Osteocyte (in vitro differentiated cells): ENCODE measurements around the gene PLCB1. TPM values are rescaled to one million over a fixed set of nuclear protein-coding genes. Genes with fewer than 3 reads are reported as not detected.

Experiments
- DNase-seq: peaks from one replicate; pipeline ENCODE4 v3.0.0; 2021; ENCODE audit warnings: mixed read lengths; ENCODE audit not compliant: unreplicated experiment; ENCODE audit errors: extremely low spot score
- H3K27ac Mint-ChIP-seq: one replicate; pipeline ENCODE4 v1.8.0; 2021; ENCODE audit warnings: mild to moderate bottlenecking, mixed read lengths; ENCODE audit not compliant: unreplicated experiment
- H3K27me3 Mint-ChIP-seq: one replicate; pipeline ENCODE4 v1.8.0; 2021; ENCODE audit warnings: mixed read lengths; ENCODE audit not compliant: unreplicated experiment
- H3K36me3 Mint-ChIP-seq: one replicate; pipeline ENCODE4 v1.8.0; 2021; ENCODE audit warnings: mixed read lengths; ENCODE audit not compliant: unreplicated experiment
- H3K4me1 Mint-ChIP-seq: one replicate; pipeline ENCODE4 v1.8.0; 2021; ENCODE audit warnings: mixed read lengths; ENCODE audit not compliant: unreplicated experiment
- H3K4me3 Mint-ChIP-seq: one replicate; pipeline ENCODE4 v1.8.0; 2021; ENCODE audit warnings: mild to moderate bottlenecking, moderate library complexity, mixed read lengths; ENCODE audit not compliant: unreplicated experiment
- H3K9me3 Mint-ChIP-seq: one replicate; pipeline ENCODE4 v1.8.0; 2021; ENCODE audit warnings: mixed read lengths; ENCODE audit not compliant: unreplicated experiment
- CTCF ChIP-seq: fragments of 200-600 bp; sonication (generic); IDR thresholded peaks from 2 replicates; pipeline ENCODE4 v1.5.0; 2021; ENCODE audit warnings: antibody characterized with exemption, mild to moderate bottlenecking, moderate library complexity
- total RNA-seq: library from RNA; stranded (reverse); gene quantifications from 2 replicates; pipeline ENCODE4 v1.2.1, GENCODE V29; 2021

Gene PLCB1
- total RNA-seq, 1 donor from 2014 or later: 33.3 TPM

- no peak for DNase-seq
- Mint-ChIP-seq H3K9me3 (peaks cover 5% of the 10 kb centered on the region), H3K4me3 (no peak overlapping the region), H3K36me3 (no peaks in the 10 kb centered on the region), H3K4me1 (peaks cover 78% of the 10 kb centered on the region), H3K27me3 (no peaks in the 10 kb centered on the region), H3K27ac (peak overlapping the region; percentile 93)
- no peak for TF ChIP-seq CTCF
Measured at GRCh38 chr20:8221887-8222419, 89.9 kb downstream of the PLCB1 start.

- Mint-ChIP-seq H3K27ac (peak overlapping the region; percentile 93), H3K4me3 (peak overlapping the region; percentile 38), H3K36me3 (no peaks in the 10 kb centered on the region), H3K27me3 (no peaks in the 10 kb centered on the region), H3K4me1 (peaks cover 77% of the 10 kb centered on the region), H3K9me3 (peaks cover 5% of the 10 kb centered on the region)
- no peak for TF ChIP-seq CTCF
- no peak for DNase-seq
Measured at GRCh38 chr20:8223091-8223870, 91.2 kb downstream of the PLCB1 start.

- Mint-ChIP-seq H3K4me3 (no peak overlapping the region), H3K4me1 (peaks cover 60% of the 10 kb centered on the region), H3K9me3 (peaks cover 5% of the 10 kb centered on the region), H3K27me3 (no peaks in the 10 kb centered on the region), H3K36me3 (no peaks in the 10 kb centered on the region), H3K27ac (no peak overlapping the region)
- TF ChIP-seq CTCF: no peak
- no peak for DNase-seq
Measured at GRCh38 chr20:8225658-8226057, 93.6 kb downstream of the PLCB1 start.

GRCh38 chr20:8226106-8226505 is 94.0 kb downstream of the PLCB1 start:
- no peak overlapping the region for H3K27ac Mint-ChIP-seq
- no peaks in the 10 kb centered on the region for H3K27me3 Mint-ChIP-seq
- H3K4me1 Mint-ChIP-seq: peaks cover 60% of the 10 kb centered on the region
- no peaks in the 10 kb centered on the region for H3K36me3 Mint-ChIP-seq
- no peak for DNase-seq
- no peak for TF ChIP-seq CTCF
- peaks cover 5% of the 10 kb centered on the region for H3K9me3 Mint-ChIP-seq
- H3K4me3 Mint-ChIP-seq: no peak overlapping the region

GRCh38 chr20:8227293-8227692 is 95.2 kb downstream of the PLCB1 start:
- H3K27ac Mint-ChIP-seq: peak overlapping the region; percentile 50
- no peak for DNase-seq
- peaks cover 49% of the 10 kb centered on the region for H3K4me1 Mint-ChIP-seq
- no peaks in the 10 kb centered on the region for H3K36me3 Mint-ChIP-seq
- no peaks in the 10 kb centered on the region for H3K27me3 Mint-ChIP-seq
- TF ChIP-seq CTCF: no peak
- no peak overlapping the region for H3K4me3 Mint-ChIP-seq
- peaks cover 4% of the 10 kb centered on the region for H3K9me3 Mint-ChIP-seq
